Muscle of back (tissue), 11 donors: ENCODE measurements around the gene ADCY1. TPM values are rescaled to one million over a fixed set of nuclear protein-coding genes. Genes with fewer than 3 reads are reported as not detected.
A peak's percentile ranks its signal among the peaks of the same experiment; 100 is the strongest.

Experiments used
- DNase-seq, 3 donors: peaks; one replicate each; pipeline versions ENCODE4 v3.0.0 to v3.0.0-alpha.2; 2013
- polyA plus RNA-seq, 10 donors: library from polyadenylated mRNA; unstranded; fragments of 120-200 nt; gene quantifications; one replicate each; pipeline ENCODE4 v1.2.1, GENCODE V29; 2013; ENCODE audit not compliant: insufficient read length in 10 of 10

Gene ADCY1
- polyA plus RNA-seq, 10 donors: 10.6 to 19.7 (median 14.7) TPM

DNA sequence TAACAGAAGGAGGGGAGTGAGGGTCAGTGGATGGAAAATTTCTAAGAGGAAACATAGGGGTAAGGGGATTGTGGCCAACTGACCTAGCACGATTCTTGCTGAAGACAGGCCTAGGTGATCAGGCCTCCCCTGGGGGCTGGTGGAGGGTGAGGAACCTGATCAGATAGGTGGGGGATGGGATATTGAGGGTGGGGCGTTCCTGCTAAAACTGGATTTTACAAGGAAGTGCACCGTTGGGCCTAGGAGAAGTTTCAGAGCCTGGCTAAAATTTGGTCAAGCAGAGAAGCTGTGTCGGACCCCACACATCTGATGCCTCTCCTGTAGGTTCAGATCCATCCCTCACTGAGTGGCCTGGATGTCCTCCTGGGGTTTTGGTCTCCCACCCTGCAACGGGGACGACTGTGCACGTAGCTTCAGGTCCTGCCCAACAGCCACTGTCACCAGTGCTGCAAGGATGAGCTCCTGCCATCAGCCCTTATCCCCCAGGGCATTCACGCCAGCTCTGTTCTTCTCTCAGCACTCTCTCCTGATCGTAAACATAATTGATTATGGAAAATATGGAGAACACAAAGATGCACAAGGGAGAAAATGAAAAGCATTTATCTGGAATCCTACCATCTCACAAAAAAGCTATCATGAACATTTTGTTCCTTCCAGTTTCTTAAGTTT lies 89.9 kb downstream of the ADCY1 start:
- DNase-seq: no peak

DNA sequence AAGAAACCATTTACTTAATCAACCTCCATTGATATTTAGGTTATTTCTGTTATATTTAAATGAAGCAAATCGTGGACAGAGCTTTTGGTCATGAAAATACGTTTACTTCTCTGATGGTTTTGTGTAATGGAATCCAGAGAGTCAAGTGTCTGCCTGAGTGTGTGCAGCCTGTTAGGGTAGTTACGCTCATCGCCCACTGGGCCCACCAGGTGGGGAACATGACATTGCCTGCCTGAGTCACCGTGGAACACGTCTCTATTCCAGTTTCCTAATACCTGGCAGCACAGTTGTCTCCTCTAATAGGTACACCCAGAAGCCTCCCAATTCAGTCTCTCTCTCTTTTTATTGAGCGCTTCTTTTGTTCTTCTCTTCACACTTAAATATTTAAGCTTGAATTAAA lies 91.0 kb downstream of the ADCY1 start:
- DNase-seq: no peak

DNA sequence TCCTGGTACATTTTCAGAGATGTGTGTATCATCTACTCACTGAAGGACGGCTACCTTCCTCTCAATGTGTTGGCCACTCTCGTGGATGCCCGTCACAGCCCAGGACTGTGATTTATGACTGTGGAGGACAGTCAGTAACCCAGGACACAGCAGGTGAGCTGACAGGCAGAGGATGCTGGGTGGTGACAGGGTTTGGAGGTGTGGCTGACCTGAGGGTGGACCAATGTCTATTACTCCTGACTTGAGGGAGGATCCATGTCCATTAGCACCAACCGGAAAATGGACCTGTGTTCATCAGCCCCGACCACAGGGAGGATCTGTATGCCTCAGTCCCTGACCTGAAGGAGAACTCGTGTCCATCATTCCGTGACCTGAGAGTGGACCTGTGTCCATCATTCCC lies 96.1 kb downstream of the ADCY1 start:
- DNase-seq: no peak

DNA sequence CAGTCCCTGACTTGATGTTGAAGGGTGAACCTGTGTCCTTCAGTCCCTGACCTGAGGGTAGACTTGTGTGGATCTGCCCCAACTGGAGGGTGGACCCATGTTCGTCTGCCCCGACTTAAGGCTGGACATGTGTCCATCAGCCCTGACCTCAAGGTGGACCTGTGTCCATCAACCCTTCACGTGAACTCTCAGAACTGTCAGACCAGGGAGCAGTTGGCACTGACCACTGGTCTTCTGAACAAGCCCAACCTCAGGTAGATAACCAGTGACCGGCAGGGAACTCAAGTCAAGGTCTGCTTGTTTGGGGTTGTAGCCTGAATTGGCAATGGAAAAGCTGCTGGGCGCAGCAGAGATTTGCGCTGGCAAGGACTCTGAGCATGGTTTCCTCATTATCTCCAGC lies 96.5 kb downstream of the ADCY1 start:
- DNase-seq: no peak

DNA sequence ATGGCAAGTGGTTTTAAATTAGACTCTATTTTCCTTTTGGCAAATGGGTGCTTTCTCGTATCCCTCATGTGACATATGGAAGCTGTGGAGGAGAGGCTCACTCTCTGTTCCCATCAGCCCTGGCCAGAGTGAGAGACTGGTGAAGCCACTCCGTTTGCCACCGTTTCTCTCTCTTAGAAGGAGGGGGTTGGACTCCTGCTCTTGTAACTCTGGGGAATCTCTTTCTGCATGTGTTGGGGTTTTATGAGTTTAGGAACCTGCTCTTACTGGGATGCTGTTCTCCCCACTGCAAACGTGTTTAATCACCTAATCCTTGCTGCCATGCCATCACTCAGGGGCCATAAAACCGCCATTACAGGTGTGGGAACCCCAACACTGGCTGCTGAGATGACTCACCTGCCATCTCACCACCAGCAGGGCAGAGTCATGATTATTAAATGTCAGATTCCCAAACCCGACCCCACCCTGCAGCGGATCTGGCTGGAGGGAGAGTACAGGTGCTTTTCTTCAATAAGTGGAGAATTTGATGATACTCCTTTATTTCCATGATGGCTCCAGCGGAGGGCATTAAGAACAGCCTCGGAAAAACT lies 103.2 kb downstream of the ADCY1 start:
- DNase-seq: no peak

DNA sequence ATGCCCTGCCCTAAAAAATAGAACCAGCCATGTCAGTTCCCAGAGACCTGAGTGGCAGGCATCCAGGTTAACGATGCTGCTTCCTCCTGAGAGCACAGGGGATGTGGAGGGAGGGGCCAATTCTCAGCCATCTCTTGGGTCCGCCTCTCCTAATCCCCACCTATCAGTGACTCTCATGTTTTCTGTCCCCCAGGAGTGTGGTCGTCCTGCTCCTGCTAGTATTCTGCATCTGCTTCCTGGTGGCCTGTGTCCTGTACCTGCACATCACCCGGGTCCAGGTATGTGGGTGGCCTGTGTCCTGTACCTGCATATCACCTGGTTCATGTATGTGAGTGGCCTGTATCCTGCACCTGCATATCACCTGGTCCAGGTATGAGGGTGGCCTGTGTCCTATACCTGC lies 105.3 kb downstream of the ADCY1 start:
- DNase-seq: no peak

DNA sequence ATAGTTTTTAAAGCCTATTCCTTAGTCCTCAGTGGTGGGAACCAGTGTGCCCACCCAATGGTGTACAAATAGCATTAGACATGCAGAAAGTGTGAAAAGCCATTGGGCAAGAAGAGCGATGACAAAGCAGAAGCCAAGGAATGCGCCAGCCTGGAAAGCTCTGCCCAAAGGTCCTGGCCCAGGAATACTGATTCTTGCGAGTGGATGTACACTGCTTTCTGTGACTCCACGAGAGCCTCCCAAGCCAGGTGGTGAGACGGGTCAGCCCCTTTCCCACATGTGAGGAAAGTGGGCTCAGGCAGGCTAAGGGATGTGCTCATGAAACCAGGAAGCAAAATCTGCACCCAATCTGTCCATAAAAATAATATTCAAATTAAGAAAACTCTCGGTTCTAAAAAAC lies 106.6 kb downstream of the ADCY1 start:
- DNase-seq: no peak

DNA sequence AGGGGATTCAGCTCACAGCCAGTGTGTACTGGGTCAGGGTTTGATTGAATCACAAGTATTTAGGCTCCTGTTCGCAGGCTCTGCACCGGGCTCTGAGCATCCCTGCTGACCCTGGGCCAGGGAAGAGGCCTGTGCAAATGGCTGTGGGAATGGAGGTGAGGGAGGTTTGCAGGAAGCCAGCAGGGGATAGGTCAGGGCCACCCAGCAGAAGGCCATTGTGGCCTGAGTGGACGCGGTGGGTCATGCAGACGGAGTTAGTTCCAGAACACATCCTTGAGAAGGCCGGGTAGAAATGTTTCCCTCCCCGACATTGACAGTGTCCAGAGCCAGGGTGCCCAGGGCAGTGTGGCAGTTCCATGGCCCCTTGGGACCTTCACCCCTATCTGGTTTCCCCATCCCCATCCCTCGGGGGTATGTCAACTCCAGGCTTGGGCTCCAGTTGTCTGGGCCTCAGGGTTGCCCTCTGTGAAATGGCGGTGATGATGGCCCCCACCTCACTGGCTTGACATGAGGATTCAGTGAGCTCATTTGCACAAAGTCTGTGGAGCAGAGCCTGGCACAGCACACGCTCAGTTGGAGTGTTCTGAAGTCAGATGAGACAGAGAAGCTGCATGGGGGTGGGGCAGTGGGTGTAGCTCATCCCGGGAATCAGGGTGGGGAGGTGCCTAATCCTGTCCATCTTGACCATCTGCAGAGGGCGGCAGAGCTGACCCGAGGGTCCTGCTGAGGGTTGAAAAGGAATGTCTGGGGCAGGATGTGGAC lies 107.6 kb downstream of the ADCY1 start:
- DNase-seq: no peak

DNA sequence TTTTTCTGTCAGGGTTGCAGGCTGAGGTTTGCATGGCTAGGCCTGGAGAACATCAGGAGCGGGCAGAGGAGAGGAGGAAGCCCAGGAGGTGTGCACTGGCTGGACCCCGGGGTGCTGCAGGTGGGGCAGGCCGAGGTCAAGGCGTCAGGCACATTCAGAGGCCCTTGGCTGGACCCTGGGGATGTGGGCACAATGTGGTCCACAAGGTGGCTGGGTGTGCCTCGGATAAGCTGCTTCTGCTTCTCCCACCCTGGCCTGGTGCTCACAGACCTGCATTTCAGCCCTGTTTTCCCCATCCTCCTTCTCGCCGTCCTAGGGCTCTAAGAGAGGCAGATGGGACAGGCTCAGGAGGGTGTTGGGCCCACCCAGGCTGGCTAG lies 108.2 kb downstream of the ADCY1 start:
- DNase-seq: no peak

DNA sequence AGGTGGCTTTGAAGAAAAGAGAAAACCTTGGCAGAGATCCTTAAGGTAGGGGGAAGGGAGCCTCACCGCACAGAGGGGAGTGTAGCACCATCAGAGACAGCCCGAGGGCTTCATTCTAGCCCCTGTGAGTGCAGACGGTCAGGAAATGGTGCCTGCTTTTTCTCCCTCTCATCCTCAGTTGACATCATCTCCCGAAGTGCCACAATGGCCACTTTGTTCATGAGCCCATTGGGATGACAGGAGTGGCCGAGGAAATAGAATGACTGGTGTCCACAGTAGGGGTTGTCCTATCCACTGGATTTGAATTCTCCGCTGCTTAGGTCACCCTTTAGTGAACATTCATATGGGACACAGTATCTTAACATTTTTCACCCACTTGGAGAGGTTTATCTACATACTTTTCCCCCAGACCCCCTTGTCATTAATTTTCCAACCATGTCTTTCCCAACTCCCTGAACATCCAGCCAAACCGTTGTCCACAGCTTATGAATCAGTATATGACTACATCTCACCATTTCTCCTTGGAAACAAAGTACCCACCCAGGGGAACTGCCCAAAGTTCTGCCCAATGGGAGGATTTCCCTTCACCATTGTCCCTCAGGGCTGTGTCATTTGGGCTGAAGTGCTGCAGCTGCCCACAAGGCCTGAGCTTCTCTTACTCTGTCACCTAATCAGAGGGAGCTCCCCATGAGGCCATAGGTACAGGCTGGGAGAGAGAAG lies 108.8 kb downstream of the ADCY1 start:
- DNase-seq: peak in 1 of 3 donors; percentile 0

DNA sequence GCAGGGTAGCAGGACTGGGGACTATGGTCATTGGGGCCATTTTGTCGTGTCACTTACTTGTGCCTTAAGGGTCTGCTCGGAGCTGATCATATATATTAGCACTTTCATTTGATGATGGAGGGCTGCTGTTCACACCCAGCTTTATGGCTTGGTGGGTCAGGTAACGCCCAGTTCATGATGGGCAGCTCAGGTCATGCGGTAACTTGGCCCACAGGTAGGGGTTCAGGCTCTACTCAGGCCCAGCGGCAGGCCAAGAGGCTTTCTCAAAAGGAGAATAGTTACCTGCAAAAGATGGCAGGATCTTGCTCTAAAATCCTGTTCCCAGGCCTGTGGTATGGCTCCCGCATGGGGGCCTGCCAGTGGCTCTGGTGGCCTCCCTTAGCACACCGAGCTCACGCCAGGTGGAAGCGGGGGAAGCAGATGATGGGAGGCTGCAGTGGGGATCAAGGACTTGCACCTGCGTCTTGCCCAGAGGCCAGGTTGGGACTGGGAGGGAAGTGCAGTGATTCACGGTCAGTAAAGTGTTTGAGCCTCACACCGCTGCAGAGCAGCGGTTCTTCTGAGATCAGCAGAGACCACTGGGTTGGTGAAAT lies 109.5 kb downstream of the ADCY1 start:
- no peak for DNase-seq

DNA sequence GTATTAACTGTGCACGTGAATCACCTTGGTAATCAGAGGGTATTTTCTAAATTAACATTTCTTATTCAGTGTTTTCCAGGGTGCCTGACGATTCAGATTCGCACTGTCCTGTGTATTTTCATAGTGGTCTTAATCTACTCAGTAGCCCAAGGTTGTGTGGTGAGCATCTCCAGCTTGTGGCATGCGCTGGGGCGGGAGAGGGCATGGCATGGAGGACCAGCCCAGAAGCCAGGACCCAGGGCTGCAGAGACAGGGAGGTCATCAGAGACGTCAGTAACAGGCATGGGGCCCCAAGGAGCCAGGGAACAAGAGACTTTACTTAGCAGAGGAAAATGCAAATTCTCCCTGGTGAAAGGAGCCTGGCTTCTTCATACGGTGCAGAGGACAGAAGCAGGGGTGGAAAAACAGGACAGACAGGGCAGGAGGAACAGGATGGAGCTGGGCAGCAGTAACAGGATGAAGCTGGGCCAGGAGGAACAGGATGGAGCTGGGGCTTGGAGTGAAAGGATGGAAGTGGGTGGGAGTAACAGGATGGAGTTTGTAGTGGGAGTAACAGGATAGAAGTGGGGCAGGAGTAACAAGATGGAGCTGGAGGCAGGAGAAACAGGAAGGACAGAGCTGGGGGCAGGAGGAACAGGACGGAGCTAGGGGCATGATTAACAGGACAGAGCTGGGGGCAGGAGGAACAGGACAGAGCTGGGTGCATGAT lies 110.9 kb downstream of the ADCY1 start:
- no peak for DNase-seq

DNA sequence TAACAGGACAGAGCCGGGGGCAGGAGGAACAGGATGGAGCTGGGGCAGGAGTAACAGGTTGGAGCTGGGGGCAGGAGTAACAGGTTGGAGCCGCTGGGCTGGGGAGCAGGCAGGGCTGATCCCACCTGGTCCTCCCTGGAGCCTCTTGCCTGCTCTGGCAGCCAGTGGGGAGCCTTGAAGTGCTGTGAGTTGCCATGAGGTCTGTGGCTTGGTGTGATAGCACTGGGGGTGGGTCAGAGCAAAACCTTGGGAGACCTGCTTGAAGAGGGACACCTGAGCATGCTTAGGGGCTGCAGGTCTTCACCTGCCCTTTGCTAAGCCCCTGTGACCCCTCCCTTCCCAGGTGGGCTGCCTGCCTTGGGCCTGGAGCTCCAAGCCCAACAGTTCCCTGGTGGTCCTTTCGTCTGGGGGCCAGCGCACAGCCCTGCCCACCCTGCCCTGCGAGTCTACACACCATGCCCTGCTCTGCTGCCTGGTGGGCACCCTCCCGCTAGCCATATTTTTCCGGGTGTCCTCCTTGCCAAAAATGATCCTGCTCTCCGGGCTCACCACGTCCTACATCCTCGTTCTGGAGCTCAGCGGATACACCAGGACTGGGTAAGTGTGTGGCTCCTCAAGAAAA lies 111.6 kb downstream of the ADCY1 start:
- no peak for DNase-seq

DNA sequence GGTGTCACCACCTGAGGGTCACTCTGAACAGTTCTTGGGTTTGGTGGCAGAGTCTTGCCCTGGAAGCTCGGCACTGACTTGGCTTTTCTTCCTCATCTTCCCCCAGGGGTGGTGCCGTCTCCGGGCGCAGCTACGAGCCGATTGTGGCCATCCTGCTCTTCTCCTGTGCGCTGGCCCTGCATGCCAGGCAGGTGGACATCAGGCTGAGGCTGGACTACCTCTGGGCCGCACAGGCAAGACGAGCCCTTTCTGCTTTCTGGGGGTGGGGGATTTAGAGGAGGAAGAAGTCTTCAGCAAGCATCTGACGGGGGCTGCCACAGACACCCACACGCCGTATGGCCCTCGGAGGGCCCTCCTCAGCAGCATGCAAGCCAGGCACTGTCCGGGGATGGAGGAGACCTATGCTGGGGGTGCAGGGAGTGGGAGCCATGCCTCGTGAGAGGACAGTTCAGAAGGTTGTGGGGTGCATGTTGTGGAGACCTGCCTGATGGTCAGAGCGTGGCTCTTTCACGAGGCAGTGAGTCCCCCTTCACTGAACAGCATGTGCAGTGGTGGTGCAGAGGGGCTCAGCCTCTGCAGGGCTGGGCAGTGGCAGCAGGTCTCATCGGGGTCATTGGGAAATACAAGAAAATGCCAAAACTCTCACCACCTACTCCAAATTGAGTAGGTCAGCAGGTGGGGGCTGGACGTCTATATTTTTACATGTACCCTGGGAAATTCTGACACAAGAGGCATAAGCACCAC lies 112.4 kb downstream of the ADCY1 start:
- DNase-seq: no peak

DNA sequence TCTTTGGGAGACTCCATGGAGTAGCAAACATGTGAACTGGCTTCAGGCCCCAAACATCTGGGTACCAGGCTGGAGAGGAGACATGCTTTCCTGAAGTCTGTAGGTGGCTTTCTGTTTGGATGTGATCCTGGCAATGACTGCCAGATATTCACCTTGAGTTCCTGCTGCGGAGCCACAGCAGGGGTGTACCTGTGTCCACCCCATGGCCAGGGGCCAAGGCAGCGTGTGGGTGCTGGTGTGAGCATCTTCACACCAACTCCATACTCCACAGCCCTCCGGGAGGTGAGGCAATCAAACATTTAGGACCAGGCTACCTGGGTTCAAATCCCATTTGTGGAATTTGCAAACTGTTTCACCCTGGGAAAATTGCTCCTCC lies 113.0 kb downstream of the ADCY1 start:
- DNase-seq: no peak

DNA sequence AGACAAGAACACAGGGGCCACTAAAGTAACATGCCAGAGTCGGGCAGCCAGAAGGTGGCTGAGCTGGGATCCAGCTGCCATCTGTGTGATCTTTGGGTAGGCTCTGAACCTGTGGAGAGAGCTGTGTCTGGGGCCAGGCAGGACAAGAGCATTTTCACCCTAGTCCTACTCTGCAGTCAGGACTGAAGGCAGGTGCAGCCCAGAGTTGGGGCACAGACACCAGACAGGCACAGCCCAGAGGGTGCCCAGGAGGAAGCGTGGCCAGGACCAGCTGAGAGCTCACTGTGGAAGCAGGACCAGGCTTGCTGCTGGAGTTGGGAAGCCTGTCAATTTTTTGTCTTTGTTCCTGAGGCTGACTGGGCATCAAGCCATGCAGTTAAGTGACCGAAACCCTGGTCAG lies 113.6 kb downstream of the ADCY1 start:
- no peak for DNase-seq

DNA sequence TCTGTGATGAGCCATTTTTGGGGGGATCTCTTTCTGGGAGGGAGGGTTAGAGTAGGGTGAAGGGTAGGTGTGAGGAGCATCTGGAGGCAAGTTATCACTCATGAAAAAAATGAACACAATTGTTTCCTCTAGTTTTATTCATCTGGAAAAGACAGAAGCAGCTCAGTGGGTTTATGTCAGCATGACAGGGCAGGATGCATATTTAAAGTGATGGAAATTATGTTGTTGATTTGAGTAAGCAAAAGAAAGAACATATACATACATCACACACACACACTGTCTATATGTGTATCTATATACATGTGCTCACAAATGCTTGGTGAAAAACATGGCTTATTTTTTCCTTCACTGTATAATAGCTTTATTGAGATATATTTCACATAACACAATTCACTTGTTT lies 114.2 kb downstream of the ADCY1 start:
- no peak for DNase-seq

DNA sequence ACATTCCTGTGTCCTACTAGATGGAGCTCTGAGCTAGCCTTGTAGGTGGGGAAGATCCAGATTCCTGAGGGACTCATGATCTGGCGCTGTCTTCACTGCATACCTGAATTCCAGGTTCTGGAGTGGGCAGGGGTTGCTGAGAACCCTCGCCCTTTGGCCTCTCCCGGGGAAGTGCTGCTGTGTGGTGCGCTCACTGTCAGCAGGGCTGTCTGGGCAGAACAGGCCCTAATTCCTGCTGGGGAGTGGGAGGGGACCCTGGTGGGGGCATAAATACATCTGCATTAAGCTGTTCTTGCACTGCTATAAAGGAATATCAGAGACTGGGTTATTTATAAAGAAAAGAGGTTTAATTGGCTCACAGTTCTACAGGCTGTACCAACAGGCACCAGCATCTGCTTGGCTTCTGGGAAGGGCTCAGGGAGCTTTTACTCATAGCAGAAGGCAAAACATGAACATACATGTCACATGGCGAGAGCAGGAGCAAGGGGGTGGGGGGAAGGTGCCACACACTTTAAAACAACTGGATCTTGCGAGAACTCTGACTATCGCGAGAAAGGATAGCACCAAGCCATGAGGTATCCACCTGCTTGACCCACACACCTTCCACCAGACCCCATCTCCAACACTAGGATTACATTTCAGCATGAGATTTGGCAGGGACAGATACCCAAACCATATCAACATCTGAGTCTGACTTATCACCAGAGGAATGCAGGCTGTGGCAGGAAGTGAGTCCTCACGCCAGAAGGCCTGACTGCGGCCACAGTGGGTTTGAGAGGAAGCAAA lies 115.0 kb downstream of the ADCY1 start:
- peak in 1 of 3 donors; percentile 43 for DNase-seq
